Smooth muscle cell of the brain vasculature (primary cell): ENCODE results near the gene COA6.
A peak's percentile ranks its signal among the peaks of the same experiment; 100 is the strongest.
"Not testable (repeated sequence)": the region's sequence is repeated elsewhere in the genome, so short reads cannot be mapped to it uniquely, and the experiment has no call there.

Source experiments
- DNase-seq: peaks from one replicate; pipeline ENCODE4 v3.0.0-alpha.2; 2012; ENCODE audit warnings: low read depth, low spot score

Gene COA6, protein sequence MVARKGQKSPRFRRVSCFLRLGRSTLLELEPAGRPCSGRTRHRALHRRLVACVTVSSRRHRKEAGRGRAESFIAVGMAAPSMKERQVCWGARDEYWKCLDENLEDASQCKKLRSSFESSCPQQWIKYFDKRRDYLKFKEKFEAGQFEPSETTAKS

DNA sequence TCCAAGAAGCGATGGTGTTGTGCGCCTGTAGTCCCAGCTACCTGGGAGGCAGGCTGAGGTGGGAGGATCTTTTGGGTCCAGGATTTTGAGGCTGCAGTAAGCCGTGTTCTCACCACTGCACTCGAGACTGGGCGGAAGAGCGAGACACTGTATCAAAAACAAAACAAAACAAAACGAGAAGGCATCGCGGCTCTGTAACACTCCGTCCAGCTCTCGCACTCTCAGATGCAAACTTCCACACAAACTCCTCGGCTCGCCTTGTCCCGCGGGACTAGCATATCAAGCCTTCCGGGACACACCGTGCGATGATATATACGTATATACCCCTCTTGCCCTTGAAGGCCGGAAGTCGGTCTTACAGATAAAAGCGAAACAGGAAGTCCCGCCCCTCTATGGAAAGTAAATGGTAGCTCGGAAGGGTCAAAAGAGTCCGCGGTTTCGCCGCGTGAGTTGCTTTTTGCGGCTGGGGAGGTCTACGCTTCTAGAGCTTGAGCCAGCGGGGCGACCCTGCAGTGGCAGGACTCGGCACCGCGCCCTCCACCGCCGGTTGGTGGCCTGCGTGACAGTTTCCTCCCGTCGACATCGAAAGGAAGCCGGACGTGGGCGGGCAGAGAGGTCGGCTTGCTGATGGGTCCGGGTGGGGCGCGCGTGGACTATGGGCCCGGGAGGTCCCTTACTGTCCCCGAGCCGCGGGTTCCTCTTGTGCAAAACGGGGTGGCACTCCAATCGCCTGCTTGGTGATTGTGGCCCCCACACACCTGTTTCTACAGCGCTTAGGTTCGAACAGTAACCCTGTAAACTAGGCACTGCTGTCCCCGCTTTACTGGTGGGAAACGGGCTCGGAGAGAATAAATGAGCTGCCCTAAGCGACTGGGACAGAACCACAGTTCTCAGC, at the start of gene COA6:
Gene COA6, plus strand, starts transcription at position 393 of the 895 bp plus-strand sequence. Its CDS starts 11 bp downstream, at position 404.
- DNase-seq, result peak; percentile 87

DNA sequence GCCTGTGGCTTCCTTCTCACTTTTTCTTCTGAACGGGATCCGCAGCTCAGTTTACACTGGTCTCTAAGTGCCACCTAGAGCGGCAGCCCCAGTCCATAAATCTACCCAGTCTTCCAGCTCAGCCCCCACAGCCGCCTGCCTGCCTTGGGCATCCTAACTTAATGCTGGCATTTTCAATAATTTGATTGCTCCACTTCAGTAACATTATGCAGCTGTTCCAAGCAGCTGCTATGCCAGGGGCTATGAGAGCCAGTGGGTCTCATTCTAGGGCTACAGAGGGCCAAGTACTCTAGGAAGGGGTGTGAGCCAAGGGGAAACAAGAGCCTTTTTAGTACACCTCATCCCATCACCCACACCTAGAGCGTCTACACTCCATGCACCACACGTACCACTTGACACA, 48.4 kb upstream of the COA6 start:
- DNase-seq, result no peak

DNA sequence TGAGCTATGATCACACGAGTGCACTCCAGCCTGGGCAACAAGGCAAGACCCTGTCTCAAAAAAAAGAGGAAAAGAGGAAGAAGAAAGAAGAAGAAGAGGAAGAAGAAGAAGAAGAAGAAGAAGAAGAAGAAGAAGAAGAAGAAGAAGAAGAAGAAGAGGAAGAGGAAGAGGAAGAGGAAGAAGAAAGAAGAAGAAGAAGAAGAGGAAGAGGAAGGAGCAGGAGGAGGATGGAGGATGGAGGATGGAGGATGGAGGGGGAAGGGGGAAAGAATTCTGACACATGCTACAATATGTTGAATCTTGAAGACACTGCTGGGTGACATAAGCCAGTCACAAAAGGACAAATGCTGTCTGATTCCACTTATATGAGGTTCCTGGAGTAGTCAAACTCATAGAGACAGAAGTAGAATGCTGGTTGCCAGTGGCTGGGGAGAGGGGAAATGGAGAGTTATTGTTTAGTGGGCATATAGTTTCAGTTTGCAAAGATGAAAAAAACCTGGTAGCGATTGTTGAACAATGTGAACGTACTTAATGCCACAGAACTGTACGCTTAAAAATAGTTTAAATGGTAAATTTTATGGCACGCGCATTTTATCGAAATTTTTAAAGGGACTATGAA, 47.3 kb upstream of the COA6 start:
- DNase-seq, result no peak

DNA sequence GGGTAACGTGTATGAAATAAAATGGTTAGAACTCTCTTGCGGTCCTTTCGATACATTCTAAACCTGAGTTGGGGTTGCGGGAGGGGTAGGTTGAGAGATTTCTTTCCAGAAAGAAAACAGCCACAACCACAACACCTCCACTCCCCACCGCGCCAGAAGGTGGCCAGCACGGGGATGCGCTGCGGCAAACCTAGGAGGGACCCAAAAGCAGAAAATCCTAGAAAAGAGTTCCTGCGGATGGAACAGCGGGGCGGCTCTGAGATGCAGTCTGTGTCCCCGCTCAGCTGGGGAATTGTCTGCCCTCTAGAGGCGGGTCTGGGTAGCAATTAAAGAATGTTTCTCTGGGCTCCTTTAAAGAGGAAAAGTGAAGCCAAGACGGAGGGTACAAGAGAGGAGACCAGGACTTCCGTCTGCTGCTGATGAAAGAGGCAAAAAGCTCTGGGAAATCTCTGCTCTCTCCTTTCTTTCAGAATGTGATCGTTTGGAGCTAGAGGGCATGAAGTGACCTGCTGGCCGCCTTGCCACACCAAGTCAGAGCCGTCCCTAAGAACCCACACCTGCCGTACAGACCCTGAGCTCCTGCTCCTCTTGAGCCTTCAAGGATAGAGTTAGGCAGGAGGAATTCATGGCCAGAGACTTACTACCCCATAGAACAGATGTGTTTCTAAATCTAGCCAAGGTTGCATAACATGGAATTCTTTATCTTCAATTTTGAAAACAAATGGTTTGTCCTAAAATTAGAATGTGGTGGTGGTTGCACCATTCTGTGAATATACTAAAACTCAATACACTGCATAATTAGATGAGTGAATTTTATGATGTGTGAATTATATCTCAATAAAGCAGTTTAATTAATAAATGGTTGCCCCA, 46.5 kb upstream of the COA6 start:
- no peak for DNase-seq

DNA sequence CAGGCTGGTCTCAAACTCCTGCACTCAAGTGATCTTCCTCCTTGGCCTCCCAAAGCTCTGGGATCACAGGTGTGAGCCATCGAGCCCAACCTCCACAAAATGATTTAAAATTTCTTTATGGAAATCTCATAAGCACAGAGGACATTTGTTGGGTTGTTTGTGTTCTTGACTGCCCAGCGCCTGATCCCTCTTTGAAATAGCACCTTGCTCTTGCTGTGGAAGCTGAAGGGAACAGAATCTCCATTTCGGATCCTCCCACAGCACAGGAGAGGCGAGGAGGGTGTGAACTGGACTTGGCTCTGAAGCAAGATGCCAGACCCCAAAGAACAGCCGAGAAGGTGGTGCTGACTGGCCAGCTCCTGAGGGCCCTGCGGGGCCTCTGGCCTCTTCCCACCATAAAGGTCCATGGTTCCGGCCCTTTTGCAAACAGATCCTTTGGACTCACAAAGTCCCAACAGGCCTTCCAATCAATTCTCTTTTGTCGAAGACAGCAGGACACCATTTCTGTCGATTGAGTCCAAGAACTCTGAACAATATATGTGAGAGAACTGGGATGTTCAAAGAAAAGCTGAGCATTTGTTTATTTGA, 45.6 kb upstream of the COA6 start:
- DNase-seq, result no peak

DNA sequence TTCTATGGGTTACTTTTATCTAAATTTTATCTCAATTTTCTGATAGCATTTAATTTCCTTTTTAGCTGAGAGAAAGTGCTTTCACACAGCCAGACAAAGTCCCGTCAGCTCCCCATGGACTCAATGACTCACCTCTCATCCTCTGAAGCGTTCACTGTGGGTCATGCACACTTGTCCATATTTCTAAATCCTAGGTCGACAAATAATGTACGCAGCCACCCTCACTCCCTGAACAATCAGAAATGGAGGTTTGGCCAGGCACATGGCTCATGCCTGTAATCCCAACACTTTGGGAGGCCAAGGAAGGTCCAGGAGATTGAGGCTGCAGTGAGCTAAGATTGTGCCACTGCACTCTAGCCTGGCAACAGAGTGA, 42.4 kb upstream of the COA6 start:
- no peak for DNase-seq

DNA sequence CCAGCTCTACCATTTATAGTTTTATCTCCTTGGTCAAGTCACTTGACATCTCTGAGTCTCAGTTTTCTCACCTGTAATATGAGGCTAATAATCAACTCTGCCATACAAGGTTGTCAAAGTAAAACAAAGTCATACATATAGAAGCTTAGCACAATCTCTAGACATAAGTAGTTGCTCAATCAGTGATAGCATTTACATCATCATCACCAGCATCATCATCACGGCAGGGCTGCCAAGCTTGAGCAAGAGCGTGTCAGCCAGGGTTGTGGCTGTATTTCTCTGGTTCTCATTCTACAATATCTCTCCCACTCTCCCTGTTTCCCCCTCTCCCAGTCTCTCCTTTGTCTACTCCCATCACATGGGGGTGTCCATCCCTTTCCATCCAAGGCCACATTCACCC, 41.7 kb upstream of the COA6 start:
- no peak for DNase-seq

DNA sequence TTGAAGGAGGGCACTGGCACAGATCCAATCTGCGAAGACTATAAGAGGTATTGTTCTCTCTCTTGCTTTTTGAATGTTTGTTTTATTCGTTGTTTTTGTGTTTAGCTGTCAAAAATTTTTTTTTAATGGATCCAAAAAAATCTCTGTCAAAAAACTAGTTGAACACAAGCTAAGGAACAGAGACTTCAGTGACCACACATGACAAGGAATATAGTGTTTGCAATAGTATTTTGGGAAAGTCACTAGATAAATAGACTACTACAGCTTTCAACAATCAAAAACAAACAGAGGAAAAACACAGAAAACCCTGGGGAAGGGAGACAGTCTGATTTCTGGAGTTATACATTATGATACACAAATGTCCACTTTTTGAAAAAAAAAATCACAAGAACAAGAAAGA, 36.9 kb upstream of the COA6 start:
- DNase-seq, result no peak

DNA sequence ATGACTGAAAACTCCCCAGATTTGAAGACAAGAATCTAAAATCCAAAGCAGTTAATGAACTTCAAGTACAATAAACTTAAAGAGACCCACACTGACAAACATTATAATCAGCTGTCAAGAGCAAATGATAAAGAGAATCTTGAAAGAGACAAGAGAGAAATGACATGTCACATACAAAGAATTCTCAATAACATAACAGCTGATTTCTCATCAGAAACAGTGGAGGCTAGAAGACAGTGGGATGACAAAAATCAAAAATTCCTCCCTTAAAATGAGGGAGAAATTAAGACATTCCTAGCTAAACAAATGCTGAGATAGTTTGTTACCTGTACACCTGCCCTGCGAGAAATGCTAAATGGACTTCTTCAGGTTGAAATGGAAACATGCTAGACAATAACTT, 36.0 kb upstream of the COA6 start:
- DNase-seq, result no peak

DNA sequence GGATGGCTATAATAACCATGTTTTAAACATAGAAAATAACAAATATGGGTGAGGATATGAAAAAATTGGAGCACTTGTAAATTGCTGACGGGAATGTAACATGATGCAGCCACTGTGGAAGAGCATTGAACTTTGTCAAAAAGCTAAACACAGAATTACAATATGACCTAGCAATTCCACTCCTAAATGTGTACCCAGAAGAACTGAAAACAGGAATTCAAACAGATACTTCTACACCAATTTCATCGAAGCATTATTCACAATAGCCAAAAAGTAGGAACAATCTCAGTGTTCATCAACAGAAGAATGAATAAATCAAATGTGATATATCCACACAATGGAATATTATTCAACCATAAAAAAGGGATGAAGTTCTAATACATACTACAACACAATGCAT, 32.7 kb upstream of the COA6 start:
- DNase-seq, result no peak

DNA sequence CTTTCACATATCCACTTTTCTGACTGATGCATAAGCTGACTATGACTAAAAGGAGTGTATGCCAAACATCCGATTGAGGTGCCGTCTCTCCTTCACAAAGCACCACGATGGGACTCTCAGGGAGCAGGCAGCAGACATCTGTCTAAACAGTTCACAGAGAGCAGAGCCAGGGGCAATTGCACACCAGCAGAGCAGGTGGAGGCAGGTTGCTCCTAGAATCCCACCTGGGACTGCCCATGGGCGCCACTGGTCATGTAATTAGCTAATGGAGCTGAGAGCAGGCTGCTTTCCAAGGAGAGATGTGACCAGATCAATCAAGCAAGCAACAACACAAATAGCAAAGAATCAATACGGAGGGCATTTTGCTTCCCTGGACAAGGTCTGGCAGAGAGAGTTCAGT, 30.5 kb upstream of the COA6 start:
- DNase-seq, result no peak

DNA sequence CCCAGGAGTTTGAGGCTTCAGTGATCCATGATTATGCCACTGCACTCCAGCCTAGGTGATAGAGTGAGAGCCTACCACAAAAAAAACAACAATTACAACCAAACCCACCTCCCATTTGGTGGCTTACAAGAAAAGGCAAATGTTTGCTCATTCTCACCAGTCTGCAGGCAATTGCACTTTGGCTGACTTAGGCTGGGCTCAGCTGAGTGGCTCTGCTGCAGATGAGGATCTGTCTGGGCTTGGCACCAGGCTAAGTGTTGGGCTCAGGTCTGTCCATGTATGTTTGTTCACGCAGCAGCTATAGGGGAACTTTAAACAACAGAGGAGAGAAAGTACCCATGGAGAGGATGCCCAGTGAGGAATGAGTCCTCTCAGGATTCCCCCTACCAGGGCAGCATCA, 28.0 kb upstream of the COA6 start:
- no peak for DNase-seq

DNA sequence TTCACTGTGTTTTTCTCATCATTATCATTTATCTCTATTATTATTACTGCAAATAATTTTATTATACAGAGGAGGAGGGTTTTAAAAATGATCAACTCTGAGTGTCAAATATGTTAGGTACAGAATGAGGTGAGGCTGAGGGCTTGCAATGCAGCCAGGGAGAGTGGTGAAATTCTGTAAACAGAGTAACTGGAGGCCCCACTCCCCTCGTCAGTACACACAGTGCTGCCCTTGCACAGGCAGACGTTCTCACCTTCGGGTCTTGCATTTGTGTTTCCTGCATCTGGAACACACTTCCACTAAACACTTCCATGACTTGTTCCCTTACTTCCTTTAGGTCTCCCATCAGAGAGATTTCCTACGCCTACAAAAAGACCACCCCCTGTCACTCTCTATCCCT, 24.3 kb upstream of the COA6 start:
- no peak for DNase-seq

DNA sequence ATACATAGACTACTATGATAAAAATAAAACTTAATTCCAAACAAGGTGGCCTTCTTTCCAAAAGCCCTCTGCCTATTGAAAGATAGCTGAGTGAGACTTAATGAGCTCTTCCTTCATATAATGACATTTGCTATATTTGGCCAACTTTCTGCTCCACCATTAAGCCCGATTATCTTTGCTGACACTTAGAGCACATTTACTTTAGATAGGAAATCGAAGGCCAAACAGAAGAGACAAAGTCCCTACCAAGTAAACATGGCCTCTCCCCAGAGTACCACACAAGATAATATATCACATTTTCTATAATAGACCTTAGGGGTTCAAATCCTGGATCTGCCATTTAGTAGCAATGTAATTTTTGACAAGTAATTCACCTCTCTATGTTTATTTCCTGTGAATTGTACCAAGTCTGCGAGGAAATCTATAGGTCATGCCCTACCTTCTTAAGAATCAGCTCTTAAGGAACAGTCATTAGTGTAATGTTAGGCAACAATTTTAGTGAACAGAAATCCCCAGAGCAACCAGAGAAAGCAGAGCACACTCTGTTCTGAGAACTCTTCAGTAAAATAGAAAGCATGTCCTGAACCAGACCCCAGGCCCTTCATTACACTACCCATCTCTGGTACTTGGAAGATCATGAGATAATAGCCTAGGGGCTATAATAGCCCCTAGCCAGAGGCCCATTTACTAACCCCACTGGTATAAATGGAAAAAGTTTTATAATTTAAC, 17.3 kb upstream of the COA6 start:
- no peak for DNase-seq

DNA sequence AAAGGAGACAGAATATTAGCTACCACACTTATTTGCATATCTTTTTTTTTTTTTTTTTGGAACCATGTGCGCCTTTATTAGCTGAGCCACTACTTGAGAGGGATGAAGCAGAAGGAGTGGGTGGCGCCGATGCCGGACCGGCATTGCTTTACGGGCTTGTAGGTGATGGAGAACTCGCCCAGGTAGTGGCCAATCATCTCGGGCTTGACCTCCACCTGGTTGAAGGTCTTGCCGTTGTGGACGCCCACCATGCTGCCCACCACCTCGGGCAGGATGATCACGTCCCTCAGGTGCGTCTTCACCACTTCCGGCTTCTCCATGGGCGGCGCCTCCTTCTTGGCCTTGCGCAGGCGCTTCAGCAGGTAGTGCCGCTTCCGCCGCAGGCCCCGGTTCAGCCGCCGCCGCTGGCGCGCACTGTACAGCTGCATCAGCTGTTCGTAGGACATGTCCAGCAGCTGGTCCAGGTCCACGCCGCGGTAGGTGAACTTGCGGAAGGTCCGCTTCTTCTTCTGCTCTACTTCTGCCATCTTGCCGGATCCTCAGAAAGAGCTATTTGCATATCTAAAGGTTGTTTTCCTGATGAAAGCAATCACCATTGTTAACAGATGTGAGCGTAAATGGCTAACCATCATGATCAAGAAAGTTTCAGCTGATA, 16.5 kb upstream of the COA6 start:
- not testable (repeated sequence) for DNase-seq

DNA sequence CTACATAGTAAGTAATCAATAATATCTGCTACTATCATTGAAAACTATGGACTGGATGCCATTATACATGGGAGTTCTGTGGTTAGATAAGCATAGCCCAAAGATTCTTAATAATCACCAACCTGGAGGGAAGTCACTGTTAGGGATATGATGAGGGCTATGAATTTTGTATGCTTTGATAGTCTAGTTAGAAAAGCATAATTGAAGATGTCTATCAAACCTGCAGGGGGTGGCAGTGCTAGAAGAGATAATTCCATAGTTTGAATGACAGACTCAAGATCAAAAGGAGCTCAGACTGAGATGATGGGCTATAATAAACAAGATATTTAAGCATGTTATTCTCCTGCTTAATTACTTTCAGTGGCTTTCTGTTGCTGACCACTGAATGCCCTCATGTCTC, 15.4 kb upstream of the COA6 start:
- DNase-seq, result no peak

DNA sequence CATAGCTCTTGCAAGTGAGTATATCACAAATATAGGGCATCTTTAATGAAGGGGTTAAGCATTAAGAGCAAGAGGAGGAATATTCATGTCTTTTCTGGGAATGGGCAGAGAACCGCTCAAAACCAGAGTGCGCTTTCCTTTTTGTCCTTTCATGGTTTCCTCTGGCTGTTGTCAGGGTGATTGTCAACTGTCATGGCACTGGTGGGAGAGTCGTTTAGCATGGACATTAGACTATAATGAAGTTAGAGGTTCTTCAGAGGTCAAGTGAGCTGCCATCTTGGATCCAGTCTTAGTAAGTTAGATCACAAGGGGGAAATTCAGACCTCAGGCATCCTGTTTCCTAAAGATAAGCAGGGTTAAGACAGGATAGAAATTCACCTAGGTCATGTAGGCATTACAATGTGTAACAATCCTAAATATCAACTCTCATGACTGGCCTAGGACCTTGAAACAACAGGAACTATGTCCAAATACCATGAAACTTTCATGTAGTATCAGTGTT, 12.1 kb upstream of the COA6 start:
- DNase-seq, result no peak

DNA sequence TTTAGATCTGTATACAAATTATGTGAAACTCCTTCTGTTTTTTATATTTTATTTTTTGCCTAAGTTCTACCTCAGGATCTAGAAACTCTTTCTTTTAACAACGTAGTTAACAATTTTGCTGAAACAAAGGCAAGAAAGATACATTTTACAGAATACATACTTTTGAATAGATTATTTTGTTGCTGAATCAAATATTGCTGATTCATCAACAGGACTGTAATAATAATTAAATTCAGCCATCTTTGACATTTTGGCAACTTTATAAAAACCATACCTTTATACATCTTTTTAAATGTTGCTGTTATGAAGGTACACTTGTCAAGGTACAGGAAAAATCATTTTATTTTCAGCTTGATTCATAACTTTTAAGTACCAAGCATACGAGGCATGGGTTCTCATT, 10.7 kb upstream of the COA6 start:
- no peak for DNase-seq

DNA sequence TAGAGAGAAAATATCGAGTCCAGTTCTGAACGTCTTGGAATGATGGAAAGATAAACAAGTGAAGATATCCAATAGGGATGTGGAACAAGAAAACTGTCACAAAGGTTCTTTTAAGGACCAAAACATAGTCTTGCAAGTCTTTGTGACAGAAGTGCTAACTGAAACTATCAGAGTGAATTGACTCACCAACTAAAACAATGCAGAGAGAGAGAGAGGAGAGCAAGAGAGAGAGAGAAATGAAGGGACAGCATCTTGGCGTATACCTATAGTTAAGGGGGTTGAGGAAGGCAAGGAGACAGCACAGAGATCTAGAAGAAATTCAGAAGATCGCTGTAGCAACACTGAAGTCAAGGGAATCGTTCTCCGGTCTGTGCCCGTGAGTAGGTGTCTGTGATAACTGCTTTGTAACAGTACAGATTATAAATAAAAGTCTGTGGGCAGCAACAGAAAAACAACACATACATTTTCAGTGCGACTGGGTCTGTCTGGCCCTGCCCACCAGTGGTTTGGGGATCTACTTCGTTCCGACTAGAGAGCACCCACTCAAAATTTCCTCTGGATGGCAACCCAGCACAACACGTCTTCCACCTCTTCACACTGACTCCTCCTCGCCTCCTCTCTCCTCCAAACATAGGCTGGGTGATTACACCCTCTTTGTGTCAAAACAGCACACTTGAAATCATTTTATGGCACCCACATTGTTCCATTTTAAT, 4.8 kb upstream of the COA6 start:
- no peak for DNase-seq

DNA sequence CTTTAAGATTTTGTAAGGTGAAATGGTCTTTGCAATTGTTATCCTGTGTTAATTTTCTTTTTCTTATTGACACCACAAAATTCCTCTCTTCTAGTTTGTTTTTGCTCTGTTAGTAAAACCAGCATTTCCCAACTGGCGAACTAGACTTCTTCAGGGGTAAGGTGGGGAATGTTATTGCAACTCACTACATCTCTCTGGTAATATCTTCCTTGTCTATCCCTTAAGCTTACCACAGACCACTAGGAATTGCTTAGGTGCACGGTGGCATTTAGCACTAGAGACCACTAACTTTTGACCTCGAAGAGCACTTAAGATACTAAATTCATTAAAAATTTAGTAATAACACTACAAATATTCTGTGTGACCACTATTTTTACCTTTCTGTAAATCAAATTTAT, 4.2 kb upstream of the COA6 start:
- DNase-seq, result no peak
